ENCODE results near the gene NUDT10.
A peak's percentile ranks its signal among the peaks of the same experiment; 100 is the strongest.
"Not testable (repeated sequence)": the region's sequence is repeated elsewhere in the genome, so short reads cannot be mapped to it uniquely, and the experiment has no call there.

Gene NUDT10

DNA sequence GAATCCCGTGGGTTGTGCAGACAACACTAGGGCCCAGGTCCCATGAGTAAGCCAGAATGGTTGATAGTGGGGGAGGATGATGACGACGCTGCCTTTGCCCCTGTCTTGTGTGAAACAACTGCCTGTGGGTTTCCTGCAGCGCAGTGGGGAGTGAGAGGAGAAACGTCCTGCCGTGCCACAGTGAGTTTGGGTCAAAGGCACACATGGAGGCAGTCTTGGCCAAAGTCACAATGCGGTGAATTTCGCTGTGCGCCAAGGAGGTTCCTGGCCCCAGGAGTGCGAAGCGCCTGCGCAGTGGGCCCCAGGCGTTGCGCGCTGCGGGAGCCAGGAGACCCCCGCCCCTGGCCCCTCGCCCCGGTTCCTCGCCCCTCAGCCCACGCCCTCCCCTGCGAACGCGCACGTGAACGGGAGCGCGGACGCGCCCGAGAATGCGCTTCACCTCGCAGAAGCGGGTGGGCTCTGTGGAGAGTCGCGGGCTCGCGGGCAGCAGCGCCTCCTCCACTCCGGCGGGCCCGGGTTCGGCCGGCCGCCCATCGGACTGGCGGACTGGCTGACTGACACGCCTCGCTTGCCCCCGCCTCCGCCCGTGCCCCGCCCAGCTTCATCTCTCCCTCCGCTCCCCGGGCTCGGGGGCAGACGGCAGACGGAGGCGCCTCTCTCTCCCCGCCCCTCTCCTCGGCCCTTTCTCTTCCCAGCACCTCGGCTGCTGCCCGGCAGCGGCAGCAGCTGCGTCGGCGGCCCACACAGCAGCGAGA is at the start of gene NUDT10:
Gene NUDT10 (plus strand): TSS at position 635 of the 755 bp plus-strand sequence. CDS start 144 bp downstream, outside the sequence.
- FAIRE-seq, result no peak

GRCh38 chrX:51292421-51292820 is 40.2 kb upstream of the NUDT10 start:
- no peak for FAIRE-seq

GRCh38 chrX:51296138-51296537 is 36.5 kb upstream of the NUDT10 start:
- no peak for FAIRE-seq

GRCh38 chrX:51316271-51316670 is 16.4 kb upstream of the NUDT10 start:
- FAIRE-seq, result no peak

GRCh38 chrX:51332943-51333785 is 542 bp downstream of the NUDT10 start:
- FAIRE-seq, result not testable (repeated sequence)

DNA sequence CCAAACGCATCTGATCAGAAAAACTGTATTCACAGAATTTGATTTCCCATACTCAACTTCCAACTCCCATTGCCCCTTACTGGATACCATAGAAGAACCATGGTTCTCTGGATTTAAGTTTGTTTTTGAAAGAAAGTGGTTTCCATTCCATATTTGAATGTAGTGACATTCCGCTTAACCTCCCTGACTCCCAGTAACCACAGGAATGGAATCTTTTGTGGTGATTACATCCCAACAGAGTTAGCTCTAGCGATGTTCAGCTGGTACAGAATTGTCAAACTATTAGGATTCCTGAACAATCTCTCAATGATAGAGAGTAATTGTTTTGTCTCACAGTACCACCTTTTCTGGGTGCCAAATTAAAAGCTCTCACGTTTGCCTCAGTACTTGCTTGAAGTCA is 1.7 kb downstream of the NUDT10 start:
- no peak for FAIRE-seq

- FAIRE-seq, result peak; percentile 59
Observed at GRCh38 chrX:51336584-51336983, 4.0 kb downstream of the NUDT10 start.

GRCh38 chrX:51361251-51361650 is 28.6 kb downstream of the NUDT10 start:
- FAIRE-seq, result no peak

DNA sequence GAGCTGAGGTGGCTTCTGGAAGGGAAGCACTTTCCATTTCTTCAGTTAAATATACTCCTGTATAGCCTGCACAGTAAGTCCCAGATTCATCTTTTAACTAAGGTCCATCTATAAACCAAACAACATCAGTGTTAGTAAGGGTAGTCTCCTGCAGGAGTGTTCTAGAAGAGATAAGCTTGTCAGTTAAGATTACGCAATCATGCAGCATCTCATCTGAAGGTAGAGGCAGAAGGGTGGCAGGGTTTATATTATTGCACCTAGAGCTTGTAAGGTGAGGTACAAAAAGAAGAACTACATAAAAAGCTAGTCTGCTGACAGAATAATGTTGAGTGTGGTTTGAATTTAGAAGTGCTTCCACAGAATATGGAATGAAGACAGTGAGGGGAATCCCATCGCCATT is 44.0 kb downstream of the NUDT10 start:
- no peak for FAIRE-seq

Measured in A204.1 (cell line).